Trophoblast cell (in vitro differentiated cells and primary cell): Measurements from ENCODE around the gene GARIN5A.

ENCODE experiments used
- DNase-seq, 2 donors: peaks; one replicate each; pipeline ENCODE4 v3.0.0-alpha.2; 2016
- H2AFZ ChIP-seq: 2 replicates; pipeline ENCODE4 v1.6.1; 2013; ENCODE audit warnings: low read length, moderate library complexity, mild to moderate bottlenecking; ENCODE audit not compliant: insufficient read depth, poor library complexity
- H2AK5ac ChIP-seq: 2 replicates; pipeline ENCODE4 v1.6.1; 2013; ENCODE audit warnings: mild to moderate bottlenecking, low read length
- H2BK120ac ChIP-seq: 2 replicates; pipeline ENCODE4 v1.6.1; 2013; ENCODE audit warnings: low read length, mild to moderate bottlenecking, moderate library complexity; ENCODE audit not compliant: insufficient read depth, poor library complexity
- H2BK12ac ChIP-seq: 2 replicates; pipeline ENCODE4 v1.6.1; 2013; ENCODE audit warnings: mild to moderate bottlenecking, low read length, moderate library complexity
- H2BK5ac ChIP-seq: 2 replicates; pipeline ENCODE4 v1.6.1; 2013; ENCODE audit warnings: low read length, low read depth, moderate library complexity, mild to moderate bottlenecking; ENCODE audit not compliant: poor library complexity
- H3K14ac ChIP-seq: 2 replicates; pipeline ENCODE4 v1.6.1; 2013; ENCODE audit warnings: mild to moderate bottlenecking, low read length
- H3K18ac ChIP-seq: 2 replicates; pipeline ENCODE4 v1.6.1; 2013; ENCODE audit warnings: mild to moderate bottlenecking, low read length
- H3K23ac ChIP-seq: 2 replicates; pipeline ENCODE4 v1.6.1; 2013; ENCODE audit warnings: low read length
- H3K27ac ChIP-seq: 2 replicates; pipeline ENCODE4 v1.5.1; 2013; ENCODE audit warnings: low read depth, mild to moderate bottlenecking, inconsistent platforms, low read length, moderate library complexity
- H3K27me3 ChIP-seq: 2 replicates; pipeline ENCODE4 v1.6.1; 2013; ENCODE audit warnings: inconsistent platforms, mild to moderate bottlenecking, low read length, moderate library complexity; ENCODE audit not compliant: insufficient read depth
- H3K36me3 ChIP-seq, 2 experiments: 1 replicate in 1 of 2; 2 replicates in 1 of 2; pipeline ENCODE4 v1.6.1; 2013; ENCODE audit warnings: low read length in 2 of 2, mild to moderate bottlenecking in 2 of 2, moderate library complexity in 1 of 2; ENCODE audit not compliant: insufficient read depth in 2 of 2, control insufficient read depth in 1 of 2
- H3K4ac ChIP-seq: 2 replicates; pipeline ENCODE4 v1.6.1; 2013; ENCODE audit warnings: low read depth, mild to moderate bottlenecking, low read length, moderate library complexity
- H3K4me1 ChIP-seq, 2 experiments: 1 replicate in 1 of 2; 2 replicates in 1 of 2; pipeline ENCODE4 v1.6.1; 2013; ENCODE audit warnings: low read length in 2 of 2, mild to moderate bottlenecking in 2 of 2, moderate library complexity in 1 of 2; ENCODE audit not compliant: insufficient read depth in 2 of 2, control insufficient read depth in 1 of 2
- H3K4me2 ChIP-seq: 2 replicates; pipeline ENCODE4 v1.6.1; 2013; ENCODE audit warnings: inconsistent platforms, mild to moderate bottlenecking, low read length, moderate library complexity
- H3K4me3 ChIP-seq: 2 replicates; pipeline ENCODE4 v1.5.1; 2013; ENCODE audit warnings: mild to moderate bottlenecking, low read depth, low read length, inconsistent platforms
- H3K79me1 ChIP-seq: one replicate; pipeline ENCODE4 v1.6.1; 2013; ENCODE audit warnings: low read length
- H3K79me2 ChIP-seq: 2 replicates; pipeline ENCODE4 v1.6.1; 2013; ENCODE audit warnings: low read length, mild to moderate bottlenecking; ENCODE audit not compliant: control insufficient read depth, insufficient read depth, poor library complexity
- H3K9ac ChIP-seq: 2 replicates; pipeline ENCODE4 v1.6.1; 2013; ENCODE audit warnings: mild to moderate bottlenecking, low read length
- H3K9me3 ChIP-seq: 2 replicates; pipeline ENCODE4 v1.6.1; 2013; ENCODE audit warnings: low read depth, mild to moderate bottlenecking, control low read depth, inconsistent platforms, low read length; ENCODE audit not compliant: insufficient read depth
- H4K12ac ChIP-seq: 2 replicates; pipeline ENCODE4 v1.6.1; 2013; ENCODE audit warnings: low read depth, mild to moderate bottlenecking, low read length, moderate library complexity
- H4K8ac ChIP-seq: 2 replicates; pipeline ENCODE4 v1.6.1; 2013; ENCODE audit warnings: low read depth, mild to moderate bottlenecking, low read length, moderate library complexity
- H4K91ac ChIP-seq: one replicate; pipeline ENCODE4 v1.6.1; 2013; ENCODE audit warnings: low read depth, mild to moderate bottlenecking, low read length, moderate library complexity
- WGBS: extraction: QIAGEN DNeasy Blood & Tissue Kit; methylation state at CpG from one replicate; pipeline ENCODE4 v1.1.7; 2013; ENCODE audit warnings: missing lambda C conversion rate; ENCODE audit not compliant: insufficient read length, insufficient coverage; ENCODE audit errors: extremely low coverage; 5-methylcytosine and 5-hydroxymethylcytosine counted together

The GARIN5A gene

GRCh38 chr19:50512112-50512998 is 35.7 kb upstream of the GARIN5A start:
- DNase-seq: no peak
- H2BK120ac ChIP-seq: no peak overlapping the region
- no peak overlapping the region for H2BK12ac ChIP-seq
- H2AK5ac ChIP-seq: no peak overlapping the region
- H3K79me2 ChIP-seq: peaks cover 5% of the 10 kb centered on the region
- WGBS: no CpG with 5 or more reads among the region's 36 CpGs
- no peak overlapping the region for H2AFZ ChIP-seq
- H3K4me3 ChIP-seq: no peak overlapping the region
- H3K9ac ChIP-seq: no peak overlapping the region
- H3K9me3 ChIP-seq: peaks cover 5% of the 10 kb centered on the region
- H3K14ac ChIP-seq: no peak overlapping the region
- H2BK5ac ChIP-seq: no peak overlapping the region
- H3K27ac ChIP-seq: no peak overlapping the region
- peaks cover 9% of the 10 kb centered on the region for H3K79me1 ChIP-seq
- no peak overlapping the region for H4K91ac ChIP-seq
- no peaks in the 10 kb centered on the region for H3K27me3 ChIP-seq
- H4K12ac ChIP-seq: peak overlapping the region; percentile 64
- no peak overlapping the region for H3K18ac ChIP-seq
- peaks cover 9 to 11% of the 10 kb centered on the region in 2 experiments for H3K4me1 ChIP-seq
- peak overlapping the region; percentile 91 for H4K8ac ChIP-seq
- H3K36me3 ChIP-seq: no peaks in the 10 kb centered on the region
- no peak overlapping the region for H3K23ac ChIP-seq
- no peak overlapping the region for H3K4ac ChIP-seq
- H3K4me2 ChIP-seq: no peak overlapping the region

GRCh38 chr19:50511069-50511822 is 34.6 kb upstream of the GARIN5A start, which contains the start of gene JOSD2:
Gene JOSD2, minus strand, starts transcription at chr19:50511191. Its CDS starts 760 bp downstream, at chr19:50510431.
- peaks cover 5% of the 10 kb centered on the region for H3K79me2 ChIP-seq
- H3K4me1 ChIP-seq: peaks cover 9 to 11% of the 10 kb centered on the region in 2 experiments
- H3K9me3 ChIP-seq: peaks cover 5% of the 10 kb centered on the region
- H3K14ac ChIP-seq: peak within 1 kb of the TSS; percentile 58
- no peak within 1 kb of the TSS for H3K23ac ChIP-seq
- H3K4me2 ChIP-seq: peak within 1 kb of the TSS; percentile 65
- H3K4me3 ChIP-seq: peak within 1 kb of the TSS; percentile 76
- H3K27me3 ChIP-seq: no peaks in the 10 kb centered on the region
- H2BK5ac ChIP-seq: peak within 1 kb of the TSS; percentile 44
- peak within 1 kb of the TSS; percentile 50 for H3K4ac ChIP-seq
- H4K12ac ChIP-seq: peak within 1 kb of the TSS; percentile 86
- H3K9ac ChIP-seq: peak within 1 kb of the TSS; percentile 28
- no CpG with 5 or more reads among the region's 69 CpGs for WGBS
- H2BK12ac ChIP-seq: no peak within 1 kb of the TSS
- H2AK5ac ChIP-seq: peak within 1 kb of the TSS; percentile 49
- peaks cover 1% of the 10 kb centered on the region in 2 experiments for H3K36me3 ChIP-seq
- peak within 1 kb of the TSS; percentile 81 for H3K18ac ChIP-seq
- DNase-seq: peak; percentile 99 to 100
- H2AFZ ChIP-seq: peak within 1 kb of the TSS; percentile 75
- H2BK120ac ChIP-seq: peak within 1 kb of the TSS; percentile 55
- peaks cover 9% of the 10 kb centered on the region for H3K79me1 ChIP-seq
- H4K91ac ChIP-seq: peak within 1 kb of the TSS; percentile 95
- H4K8ac ChIP-seq: peak within 1 kb of the TSS; percentile 91
- H3K27ac ChIP-seq: peak within 1 kb of the TSS; percentile 41

- Histone ChIP-seq H3K14ac (peak overlapping the region; percentile 58), H3K27ac (peak overlapping the region; percentile 23), H3K23ac (no peak overlapping the region), H3K27me3 (no peaks in the 10 kb centered on the region), H4K8ac (peak overlapping the region; percentile 58), H2AK5ac (peak overlapping the region; percentile 28), H2BK12ac (no peak overlapping the region), H4K91ac (peak overlapping the region; percentile 67), H3K79me2 (peaks cover 5% of the 10 kb centered on the region), H3K4me1 (peaks cover 9 to 11% of the 10 kb centered on the region in 2 experiments), H2AFZ (peak overlapping the region; percentile 38), H3K9me3 (peaks cover 5% of the 10 kb centered on the region), H3K79me1 (peaks cover 9% of the 10 kb centered on the region), H3K36me3 (peaks cover 5% of the 10 kb centered on the region in 2 experiments), H2BK5ac (no peak overlapping the region), H4K12ac (peak overlapping the region; percentile 76), H3K4ac (peak overlapping the region; percentile 50), H2BK120ac (peak overlapping the region; percentile 55), H3K4me3 (peak overlapping the region; percentile 76), H3K4me2 (peak overlapping the region; percentile 65), H3K9ac (peak overlapping the region; percentile 28), H3K18ac (peak overlapping the region; percentile 35)
- DNase-seq: no peak
- WGBS: no CpG with 5 or more reads among the region's 10 CpGs
Measured at GRCh38 chr19:50510700-50511068, 34.0 kb upstream of the GARIN5A start.

GRCh38 chr19:50510121-50510670 is 33.5 kb upstream of the GARIN5A start:
- Histone ChIP-seq H3K27ac (no peak overlapping the region), H3K14ac (no peak overlapping the region), H3K79me1 (peaks cover 9% of the 10 kb centered on the region), H3K4me2 (peak overlapping the region; percentile 65), H3K9me3 (peaks cover 5% of the 10 kb centered on the region), H3K23ac (no peak overlapping the region), H4K8ac (peak overlapping the region; percentile 58), H3K36me3 (peaks cover 5 to 6% of the 10 kb centered on the region in 2 experiments), H2AK5ac (peak overlapping the region; percentile 28), H3K79me2 (peaks cover 5% of the 10 kb centered on the region), H2AFZ (peak overlapping the region; percentile 38), H3K4me1 (peaks cover 9 to 11% of the 10 kb centered on the region in 2 experiments), H3K4ac (peak overlapping the region; percentile 11), H4K91ac (peak overlapping the region; percentile 67), H4K12ac (peak overlapping the region; percentile 76), H2BK12ac (no peak overlapping the region), H3K18ac (no peak overlapping the region), H3K4me3 (peak overlapping the region; percentile 76), H2BK5ac (no peak overlapping the region), H3K27me3 (no peaks in the 10 kb centered on the region), H2BK120ac (peak overlapping the region; percentile 9), H3K9ac (no peak overlapping the region)
- DNase-seq: no peak
- WGBS: no CpG with 5 or more reads among the region's 26 CpGs
